Retinal pigment epithelial cell (primary cell): Measurements from ENCODE around the gene CDK16.
A peak's percentile ranks its signal among the peaks of the same experiment; 100 is the strongest.

Source experiments
- DNase-seq: peaks from one replicate; pipeline ENCODE4 v3.0.0-alpha.2; 2010; ENCODE audit warnings: low read depth
- H3K4me3 ChIP-seq: 2 replicates; pipeline ENCODE4 v1.5.1; 2011; ENCODE audit warnings: mild to moderate bottlenecking, low read length, control low read depth, moderate library complexity
- TF ChIP-seq, protein P1 (sequence below): conservative IDR thresholded peaks from 2 replicates; pipeline ENCODE4 v1.5.1; 2011; ENCODE audit warnings: low read depth, low read length, control low read depth, inconsistent platforms

The CDK16 gene

DNA sequence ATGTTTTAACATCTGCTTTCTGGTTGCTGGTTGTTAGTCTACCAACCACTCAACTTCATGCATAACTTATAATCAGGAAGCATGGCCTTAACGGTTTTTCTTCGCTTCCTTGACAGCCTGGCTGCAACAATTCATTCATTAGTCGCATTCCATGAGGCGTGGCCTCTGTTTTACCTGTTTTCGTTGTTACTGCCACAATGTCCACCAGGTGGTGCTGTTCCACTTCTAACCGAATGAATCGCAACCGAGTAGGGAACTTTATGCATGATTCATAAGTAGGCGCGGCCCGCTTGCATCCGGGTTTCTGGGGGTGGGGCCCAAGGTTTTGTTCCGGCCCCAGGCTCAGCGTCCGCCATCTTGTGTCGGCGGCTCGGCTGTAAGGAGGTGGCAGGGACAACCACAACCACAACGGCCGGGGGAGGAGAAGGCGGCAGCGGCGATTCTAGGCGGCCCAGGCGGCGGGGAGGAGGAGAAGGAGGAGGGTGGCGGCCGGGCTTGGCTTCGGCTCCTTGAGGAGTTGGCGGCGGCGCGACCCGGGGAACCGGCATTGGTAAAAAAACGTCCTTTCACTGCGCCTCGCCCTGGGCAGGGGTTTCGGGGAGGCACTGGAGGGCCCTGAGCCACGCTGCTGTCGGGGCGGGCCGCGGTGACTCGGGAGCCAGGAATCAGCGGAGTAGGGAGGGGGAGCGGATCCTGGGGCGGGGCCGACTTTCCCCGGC is 24.8 kb upstream of the CDK16 start, which contains the start of gene UBA1:
TSS of gene UBA1 (plus strand) at position 355 of the 719 bp plus-strand sequence. CDS start 4,974 bp downstream, outside the sequence.
- peak within 1 kb of the TSS; percentile 92 for H3K4me3 ChIP-seq
- DNase-seq: peak; percentile 91
- TF ChIP-seq, protein P1, sequence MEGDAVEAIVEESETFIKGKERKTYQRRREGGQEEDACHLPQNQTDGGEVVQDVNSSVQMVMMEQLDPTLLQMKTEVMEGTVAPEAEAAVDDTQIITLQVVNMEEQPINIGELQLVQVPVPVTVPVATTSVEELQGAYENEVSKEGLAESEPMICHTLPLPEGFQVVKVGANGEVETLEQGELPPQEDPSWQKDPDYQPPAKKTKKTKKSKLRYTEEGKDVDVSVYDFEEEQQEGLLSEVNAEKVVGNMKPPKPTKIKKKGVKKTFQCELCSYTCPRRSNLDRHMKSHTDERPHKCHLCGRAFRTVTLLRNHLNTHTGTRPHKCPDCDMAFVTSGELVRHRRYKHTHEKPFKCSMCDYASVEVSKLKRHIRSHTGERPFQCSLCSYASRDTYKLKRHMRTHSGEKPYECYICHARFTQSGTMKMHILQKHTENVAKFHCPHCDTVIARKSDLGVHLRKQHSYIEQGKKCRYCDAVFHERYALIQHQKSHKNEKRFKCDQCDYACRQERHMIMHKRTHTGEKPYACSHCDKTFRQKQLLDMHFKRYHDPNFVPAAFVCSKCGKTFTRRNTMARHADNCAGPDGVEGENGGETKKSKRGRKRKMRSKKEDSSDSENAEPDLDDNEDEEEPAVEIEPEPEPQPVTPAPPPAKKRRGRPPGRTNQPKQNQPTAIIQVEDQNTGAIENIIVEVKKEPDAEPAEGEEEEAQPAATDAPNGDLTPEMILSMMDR: peak; percentile 82

DNA sequence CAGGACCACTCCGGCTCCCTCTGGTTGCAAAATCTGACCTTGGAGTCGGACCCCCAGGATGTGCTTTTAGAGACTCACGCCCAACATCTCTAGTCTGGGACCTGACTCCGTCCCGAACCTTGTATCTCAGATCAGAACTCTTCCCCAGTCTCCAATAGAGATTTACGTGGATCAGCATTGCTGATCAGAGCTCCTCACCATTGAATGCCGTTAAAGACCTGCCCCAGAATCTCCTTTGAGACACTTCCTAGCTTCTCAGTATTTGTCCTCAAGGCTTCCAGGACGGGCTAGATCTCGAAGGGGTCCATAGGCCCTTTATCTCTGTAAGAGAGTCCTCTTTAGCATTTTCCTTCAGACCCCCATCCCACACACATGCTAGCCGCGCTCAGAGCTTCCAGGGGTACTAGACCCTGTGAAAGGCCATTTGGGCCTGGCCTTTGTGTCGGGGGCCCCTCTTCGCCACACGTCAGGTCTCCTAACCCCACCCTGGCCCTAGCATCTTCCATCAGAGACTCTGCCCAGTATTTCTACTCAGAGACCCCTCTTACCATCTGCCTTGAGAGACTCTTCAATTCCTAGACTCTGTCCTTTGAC is 24.2 kb upstream of the CDK16 start:
- TF ChIP-seq, protein P1: no peak
- DNase-seq: no peak
- H3K4me3 ChIP-seq: peak overlapping the region; percentile 92

DNA sequence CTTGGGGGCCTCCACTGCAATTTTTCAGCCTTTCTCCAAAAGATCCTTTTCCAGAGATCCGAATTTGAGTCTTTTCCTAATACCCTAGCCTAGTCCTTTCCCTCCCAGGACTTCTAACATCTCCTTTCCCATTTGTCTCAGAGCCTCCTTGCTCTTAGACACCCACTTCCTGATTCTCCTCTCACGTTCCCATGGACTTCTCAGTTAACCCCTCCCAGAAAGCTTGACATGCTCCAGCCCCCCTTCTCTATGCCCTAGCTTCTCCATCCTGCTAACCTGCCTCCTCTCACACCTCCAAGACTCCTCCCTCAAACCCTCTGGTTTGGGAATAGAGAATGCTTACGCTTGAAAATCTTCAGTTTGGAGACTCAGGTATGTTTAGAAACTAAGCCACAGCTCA is 22.4 kb upstream of the CDK16 start:
- H3K4me3 ChIP-seq: peak overlapping the region; percentile 6
- TF ChIP-seq, protein P1: no peak
- DNase-seq: no peak

DNA sequence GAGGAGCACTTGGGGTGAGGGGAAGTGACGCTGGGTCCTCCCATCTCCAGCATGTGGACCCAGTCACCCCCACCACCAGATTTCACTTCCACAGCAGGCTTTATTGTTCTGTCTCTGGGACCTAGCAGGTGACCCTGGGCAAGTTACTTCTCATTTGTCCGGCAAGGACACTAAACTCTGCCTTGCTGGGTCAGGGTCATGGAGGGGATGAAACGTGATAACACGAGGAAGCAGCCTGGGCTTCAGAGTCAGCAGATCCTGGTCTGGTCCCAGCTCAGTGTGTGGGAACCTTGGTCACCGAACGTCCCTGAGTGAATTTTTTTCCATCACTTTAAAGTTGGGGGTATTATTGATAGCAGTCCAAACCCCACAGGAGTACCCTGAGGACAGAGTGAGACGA is 21.0 kb upstream of the CDK16 start:
- TF ChIP-seq, protein P1: no peak
- no peak for DNase-seq
- peak overlapping the region; percentile 7 for H3K4me3 ChIP-seq

DNA sequence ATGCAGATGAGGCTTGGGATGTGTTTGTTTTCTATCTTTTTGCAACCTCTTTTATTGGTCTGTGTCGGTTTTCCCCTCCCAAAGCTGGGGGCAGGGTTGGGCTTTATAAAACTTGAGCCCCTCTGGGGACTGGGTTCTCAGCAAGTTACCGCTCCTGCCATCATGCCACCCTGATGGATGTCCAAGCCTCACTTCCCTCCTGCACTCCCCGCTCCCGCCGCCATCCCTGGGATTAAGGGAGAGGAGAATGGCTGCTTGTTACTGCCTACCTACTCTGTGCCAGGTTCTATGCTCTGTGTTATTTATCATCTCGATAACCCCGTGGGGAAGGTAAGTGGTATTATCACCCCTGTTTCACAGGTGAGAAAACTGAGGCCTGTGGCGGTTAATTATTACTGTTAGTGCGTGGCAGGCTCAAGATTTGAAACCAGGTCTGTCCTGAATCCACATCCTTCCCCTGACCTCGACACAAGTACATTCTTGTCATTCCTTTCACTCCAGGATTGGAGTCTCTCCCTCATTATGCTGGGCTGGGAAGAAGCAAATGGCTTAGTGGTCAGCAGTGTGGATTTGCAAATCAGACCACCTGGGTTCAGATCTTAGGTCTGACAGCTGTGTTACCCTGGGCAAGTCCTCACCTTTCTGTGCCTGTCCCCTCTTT is 20.3 kb upstream of the CDK16 start:
- TF ChIP-seq, protein P1: no peak
- DNase-seq: peak; percentile 39
- H3K4me3 ChIP-seq: peak overlapping the region; percentile 7

DNA sequence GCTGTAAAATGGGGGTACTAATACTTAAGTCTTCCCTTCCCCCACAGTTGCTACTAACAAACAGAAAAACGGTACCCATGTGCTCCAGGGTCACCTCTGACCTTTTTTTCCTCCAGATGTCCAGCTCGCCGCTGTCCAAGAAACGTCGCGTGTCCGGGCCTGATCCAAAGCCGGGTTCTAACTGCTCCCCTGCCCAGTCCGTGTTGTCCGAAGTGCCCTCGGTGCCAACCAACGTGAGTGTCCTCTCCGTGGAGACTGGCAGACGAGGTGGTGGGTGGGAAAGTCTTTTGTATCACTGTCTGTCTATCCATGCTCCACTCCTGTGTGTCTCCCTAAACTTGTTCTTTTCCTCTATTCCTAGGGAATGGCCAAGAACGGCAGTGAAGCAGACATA is 19.8 kb upstream of the CDK16 start:
- TF ChIP-seq, protein P1: no peak
- no peak for DNase-seq
- no peak overlapping the region for H3K4me3 ChIP-seq

DNA sequence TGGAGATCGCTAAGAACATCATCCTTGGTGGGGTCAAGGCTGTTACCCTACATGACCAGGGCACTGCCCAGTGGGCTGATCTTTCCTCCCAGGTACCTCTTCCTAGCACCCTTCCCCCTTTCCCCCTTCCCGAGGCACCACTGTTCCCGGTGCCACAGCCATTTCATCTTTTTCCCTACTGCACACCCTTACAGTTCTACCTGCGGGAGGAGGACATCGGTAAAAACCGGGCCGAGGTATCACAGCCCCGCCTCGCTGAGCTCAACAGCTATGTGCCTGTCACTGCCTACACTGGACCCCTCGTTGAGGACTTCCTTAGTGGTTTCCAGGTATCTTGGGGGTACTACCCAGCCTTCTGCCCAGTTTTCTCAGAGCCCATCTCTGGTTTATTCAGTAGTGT is 19.2 kb upstream of the CDK16 start:
- H3K4me3 ChIP-seq: no peak overlapping the region
- DNase-seq: no peak
- TF ChIP-seq, protein P1: no peak
